ENCODE results near the gene FXYD5. TPM values are rescaled to one million over a fixed set of nuclear protein-coding genes. Genes with fewer than 3 reads are reported as not detected.

Gene FXYD5
- total and polyA plus RNA-seq, 9 of the 15 experiments (the other 6 are each of a cell fraction or from before 2014, with no cell fraction given) = 104 to 537 (median 174) TPM

GRCh38 chr19:35105411-35106290 is 48.9 kb upstream of the FXYD5 start (continued):
- no peak for TF ChIP-seq XRCC4 (IDR thresholded peaks at IDR 0.05; ENCODE audit: extremely low read depth, insufficient read depth, insufficient read length)
- TF ChIP-seq, protein P1, sequence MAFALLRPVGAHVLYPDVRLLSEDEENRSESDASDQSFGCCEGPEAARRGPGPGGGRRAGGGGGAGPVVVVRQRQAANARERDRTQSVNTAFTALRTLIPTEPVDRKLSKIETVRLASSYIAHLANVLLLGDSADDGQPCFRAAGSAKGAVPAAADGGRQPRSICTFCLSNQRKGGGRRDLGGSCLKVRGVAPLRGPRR (CRISPR knock-in tag; IDR thresholded peaks at IDR 0.05) = no peak
- no peak for TF ChIP-seq MBD1 (CRISPR knock-in tag; IDR thresholded peaks at IDR 0.05)
- TF ChIP-seq XRCC3 (IDR thresholded peaks at IDR 0.05) = no peak
- no peak for TF ChIP-seq GTF2F1 (IDR thresholded peaks at IDR 0.05; ENCODE audit: low read depth, low read length)
- no peak for TF ChIP-seq YY1 (IDR thresholded peaks at IDR 0.05; ENCODE audit: borderline replicate concordance in 1 of 3, control insufficient read depth in 1 of 3, extremely low read depth in 1 of 3, insufficient read depth in 3 of 3, insufficient read length in 1 of 3, insufficient replicate concordance in 2 of 3, low read depth in 1 of 3, low read length in 2 of 3)
- no peak for TF ChIP-seq CHD4 (IDR thresholded peaks at IDR 0.05; ENCODE audit: insufficient read depth, insufficient replicate concordance, low read depth, low read length, poor library complexity, severe bottlenecking)
- no peak for TF ChIP-seq MAFF (IDR thresholded peaks at IDR 0.05; ENCODE audit: low read length)
- no peak for TF ChIP-seq HNRNPUL1 (IDR thresholded peaks at IDR 0.05; ENCODE audit: low read length)
- no peak for TF ChIP-seq ZNF217 (CRISPR knock-in tag; IDR thresholded peaks at IDR 0.05)
- TF ChIP-seq ZFP91 (CRISPR knock-in tag; IDR thresholded peaks at IDR 0.05) = no peak
- no peak for TF ChIP-seq TARDBP (IDR thresholded peaks at IDR 0.05)
- TF ChIP-seq, protein P2, sequence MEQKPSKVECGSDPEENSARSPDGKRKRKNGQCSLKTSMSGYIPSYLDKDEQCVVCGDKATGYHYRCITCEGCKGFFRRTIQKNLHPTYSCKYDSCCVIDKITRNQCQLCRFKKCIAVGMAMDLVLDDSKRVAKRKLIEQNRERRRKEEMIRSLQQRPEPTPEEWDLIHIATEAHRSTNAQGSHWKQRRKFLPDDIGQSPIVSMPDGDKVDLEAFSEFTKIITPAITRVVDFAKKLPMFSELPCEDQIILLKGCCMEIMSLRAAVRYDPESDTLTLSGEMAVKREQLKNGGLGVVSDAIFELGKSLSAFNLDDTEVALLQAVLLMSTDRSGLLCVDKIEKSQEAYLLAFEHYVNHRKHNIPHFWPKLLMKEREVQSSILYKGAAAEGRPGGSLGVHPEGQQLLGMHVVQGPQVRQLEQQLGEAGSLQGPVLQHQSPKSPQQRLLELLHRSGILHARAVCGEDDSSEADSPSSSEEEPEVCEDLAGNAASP (IDR thresholded peaks at IDR 0.05) = no peak
- TF ChIP-seq, protein P3, sequence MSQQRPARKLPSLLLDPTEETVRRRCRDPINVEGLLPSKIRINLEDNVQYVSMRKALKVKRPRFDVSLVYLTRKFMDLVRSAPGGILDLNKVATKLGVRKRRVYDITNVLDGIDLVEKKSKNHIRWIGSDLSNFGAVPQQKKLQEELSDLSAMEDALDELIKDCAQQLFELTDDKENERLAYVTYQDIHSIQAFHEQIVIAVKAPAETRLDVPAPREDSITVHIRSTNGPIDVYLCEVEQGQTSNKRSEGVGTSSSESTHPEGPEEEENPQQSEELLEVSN (IDR thresholded peaks at IDR 0.05; ENCODE audit: borderline replicate concordance in 1 of 2, extremely low read depth in 1 of 2, insufficient read depth in 1 of 2, insufficient read length in 1 of 2, low read depth in 1 of 2, low read length in 1 of 2, poor library complexity in 1 of 2, severe bottlenecking in 1 of 2) = peak in 1 of 2 experiments; percentile 27
- no peak for TF ChIP-seq SP1 (CRISPR knock-in tag; IDR thresholded peaks at IDR 0.05)
- TF ChIP-seq, protein P4, sequence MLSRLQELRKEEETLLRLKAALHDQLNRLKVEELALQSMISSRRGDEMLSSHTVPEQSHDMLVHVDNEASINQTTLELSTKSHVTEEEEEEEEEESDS (CRISPR knock-in tag; IDR thresholded peaks at IDR 0.05) = no peak
- TF ChIP-seq FOXK1 (CRISPR knock-in tag; IDR thresholded peaks at IDR 0.05; ENCODE audit: borderline replicate concordance) = no peak
- TF ChIP-seq NCOA6 (IDR thresholded peaks at IDR 0.05) = no peak
- TF ChIP-seq ARHGAP35 (IDR thresholded peaks at IDR 0.05; ENCODE audit: partially characterized antibody) = peak; percentile 38
- no peak for TF ChIP-seq MAFK (IDR thresholded peaks at IDR 0.05; ENCODE audit: low read length)
